Cerebellar nuclear complex (tissue), 1 donor: ENCODE results near the gene ZFYVE1.
A peak's percentile ranks its signal among the peaks of the same experiment; 100 is the strongest.
"Not testable (repeated sequence)": the region's sequence is repeated elsewhere in the genome, so short reads cannot be mapped to it uniquely, and the experiment has no call there.

Experiments
- DNase-seq, 2 experiments: peaks; one replicate each; lab custom pipeline; 2025; lab: John Stamatoyannopoulos, UW

ZFYVE1 gene

GRCh38 chr14:72958548-72958947 is 68.4 kb downstream of the ZFYVE1 start:
- DNase-seq: no peak

- DNase-seq: no peak
These were observed 69.7 kb downstream of the ZFYVE1 start for GRCh38 chr14:72957213-72957612.

- DNase-seq: not testable (repeated sequence)
These were observed 70.2 kb downstream of the ZFYVE1 start for GRCh38 chr14:72956741-72957140.

GRCh38 chr14:72952171-72952570 is 74.7 kb downstream of the ZFYVE1 start:
- no peak for DNase-seq

GRCh38 chr14:72948481-72949138 is 78.3 kb downstream of the ZFYVE1 start:
- DNase-seq: peak in 1 of 2 experiments; percentile 3

- DNase-seq: no peak
These were observed 79.3 kb downstream of the ZFYVE1 start for GRCh38 chr14:72947366-72948160.

- DNase-seq: no peak
These were observed 80.4 kb downstream of the ZFYVE1 start for GRCh38 chr14:72946491-72946890.

GRCh38 chr14:72945356-72946027 is 81.4 kb downstream of the ZFYVE1 start:
- DNase-seq: no peak

GRCh38 chr14:72943876-72944430 is 83.0 kb downstream of the ZFYVE1 start:
- no peak for DNase-seq

GRCh38 chr14:72942934-72943333 is 84.0 kb downstream of the ZFYVE1 start:
- DNase-seq: no peak

- DNase-seq: no peak
These were observed 85.5 kb downstream of the ZFYVE1 start for GRCh38 chr14:72941286-72941985.

GRCh38 chr14:72939630-72940029 is 87.3 kb downstream of the ZFYVE1 start:
- no peak for DNase-seq

- DNase-seq: no peak
These were observed 94.0 kb downstream of the ZFYVE1 start for GRCh38 chr14:72932893-72933292.

GRCh38 chr14:72929316-72930080 is 97.4 kb downstream of the ZFYVE1 start:
- no peak for DNase-seq

GRCh38 chr14:72928872-72929271 is 98.0 kb downstream of the ZFYVE1 start:
- DNase-seq: no peak

GRCh38 chr14:72926292-72927028 is 100.4 kb downstream of the ZFYVE1 start, which contains the start of gene DCAF4:
TSS of gene DCAF4 (plus strand) at chr14:72926464. CDS start at chr14:72937979, 11,515 bp downstream.
- DNase-seq: peak; percentile 89 to 94

- no peak for DNase-seq
These were observed 101.1 kb downstream of the ZFYVE1 start for GRCh38 chr14:72925815-72926291.

GRCh38 chr14:72925171-72925759 is 101.6 kb downstream of the ZFYVE1 start:
- DNase-seq: no peak

- no peak for DNase-seq
These were observed 102.6 kb downstream of the ZFYVE1 start for GRCh38 chr14:72924337-72924736.

GRCh38 chr14:72921396-72921795 is 105.5 kb downstream of the ZFYVE1 start:
- DNase-seq: no peak
